NB4 (cell line): ENCODE data around the gene TM2D3.
A peak's percentile ranks its signal among the peaks of the same experiment; 100 is the strongest.

Experiments used
- DNase-seq: peaks from one replicate; pipeline ENCODE4 v3.0.0; 2010; ENCODE audit warnings: low read depth
- H3K4me3 ChIP-seq: one replicate; pipeline ENCODE4 v1.5.1; 2011; ENCODE audit warnings: mild to moderate bottlenecking, low read depth, low read length, moderate library complexity
- MAX ChIP-seq: IDR thresholded peaks from 2 replicates; pipeline ENCODE4 v1.6.1; 2011; ENCODE audit warnings: low read depth, low read length
- MYC ChIP-seq: IDR thresholded peaks from 2 replicates; pipeline ENCODE4 v1.6.1; 2011; ENCODE audit warnings: low read depth, low read length
- POLR2A ChIP-seq: IDR thresholded peaks from 2 replicates; pipeline ENCODE4 v1.6.1; 2011; ENCODE audit warnings: mild to moderate bottlenecking; ENCODE audit not compliant: insufficient read length; ENCODE audit errors: extremely low read depth
- TF ChIP-seq, protein P1 (sequence below): IDR thresholded peaks from one replicate; pipeline ENCODE4 v1.5.1; 2012; ENCODE audit warnings: low read depth, low read length

TM2D3 gene

DNA sequence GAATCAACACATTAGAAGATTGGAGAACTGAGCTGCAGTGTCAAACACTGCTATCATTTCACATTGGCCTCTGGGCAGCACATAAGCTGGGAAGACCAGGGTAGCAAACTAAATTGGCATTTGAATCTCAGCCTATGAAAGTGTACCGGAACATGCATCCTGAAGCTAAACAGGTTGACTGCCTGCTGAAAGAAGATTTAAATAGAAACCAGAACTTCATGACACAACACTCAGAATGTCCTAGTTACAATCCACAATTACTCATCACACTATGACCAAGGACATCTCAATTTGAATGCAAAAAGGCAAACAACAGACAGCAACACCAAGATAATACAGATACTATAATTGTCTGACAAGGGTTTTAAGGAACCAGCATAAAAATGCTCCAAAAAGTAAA, 26.2 kb downstream of the TM2D3 start:
- DNase-seq, result no peak
- TF ChIP-seq MAX, result no peak
- TF ChIP-seq MYC, result no peak
- no peak for TF ChIP-seq POLR2A
- TF ChIP-seq, protein P1, sequence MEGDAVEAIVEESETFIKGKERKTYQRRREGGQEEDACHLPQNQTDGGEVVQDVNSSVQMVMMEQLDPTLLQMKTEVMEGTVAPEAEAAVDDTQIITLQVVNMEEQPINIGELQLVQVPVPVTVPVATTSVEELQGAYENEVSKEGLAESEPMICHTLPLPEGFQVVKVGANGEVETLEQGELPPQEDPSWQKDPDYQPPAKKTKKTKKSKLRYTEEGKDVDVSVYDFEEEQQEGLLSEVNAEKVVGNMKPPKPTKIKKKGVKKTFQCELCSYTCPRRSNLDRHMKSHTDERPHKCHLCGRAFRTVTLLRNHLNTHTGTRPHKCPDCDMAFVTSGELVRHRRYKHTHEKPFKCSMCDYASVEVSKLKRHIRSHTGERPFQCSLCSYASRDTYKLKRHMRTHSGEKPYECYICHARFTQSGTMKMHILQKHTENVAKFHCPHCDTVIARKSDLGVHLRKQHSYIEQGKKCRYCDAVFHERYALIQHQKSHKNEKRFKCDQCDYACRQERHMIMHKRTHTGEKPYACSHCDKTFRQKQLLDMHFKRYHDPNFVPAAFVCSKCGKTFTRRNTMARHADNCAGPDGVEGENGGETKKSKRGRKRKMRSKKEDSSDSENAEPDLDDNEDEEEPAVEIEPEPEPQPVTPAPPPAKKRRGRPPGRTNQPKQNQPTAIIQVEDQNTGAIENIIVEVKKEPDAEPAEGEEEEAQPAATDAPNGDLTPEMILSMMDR, result no peak
- H3K4me3 ChIP-seq, result no peak overlapping the region

DNA sequence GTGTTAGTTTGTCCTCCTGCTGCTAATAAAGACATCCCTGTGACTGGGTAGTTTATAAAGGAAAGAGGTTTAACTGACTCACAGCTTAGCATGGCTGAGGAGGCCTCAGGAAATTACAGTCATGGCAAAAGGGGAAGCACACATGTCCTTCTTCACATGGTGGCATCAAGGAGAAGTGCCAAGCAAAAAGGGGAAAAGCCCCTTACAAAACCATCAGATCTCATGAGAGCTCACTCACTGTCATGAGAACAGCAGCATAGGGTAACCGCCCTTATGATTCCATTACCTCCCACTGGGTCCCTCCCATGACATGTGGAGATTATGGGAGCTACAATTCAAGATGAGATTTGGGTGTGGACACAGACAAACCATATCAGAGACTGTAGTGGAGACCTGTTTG, 27.0 kb downstream of the TM2D3 start:
- peak; percentile 73 for DNase-seq
- TF ChIP-seq MAX, result no peak
- TF ChIP-seq, protein P1, result no peak
- no peak for TF ChIP-seq POLR2A
- no peak for TF ChIP-seq MYC
- H3K4me3 ChIP-seq, result no peak overlapping the region

- TF ChIP-seq, protein P1, result no peak
- TF ChIP-seq MYC (no peak), POLR2A (no peak), MAX (no peak)
- no peak for DNase-seq
- H3K4me3 ChIP-seq, result no peak overlapping the region
Observed at GRCh38 chr15:101623367-101624304, 28.5 kb downstream of the TM2D3 start.

DNA sequence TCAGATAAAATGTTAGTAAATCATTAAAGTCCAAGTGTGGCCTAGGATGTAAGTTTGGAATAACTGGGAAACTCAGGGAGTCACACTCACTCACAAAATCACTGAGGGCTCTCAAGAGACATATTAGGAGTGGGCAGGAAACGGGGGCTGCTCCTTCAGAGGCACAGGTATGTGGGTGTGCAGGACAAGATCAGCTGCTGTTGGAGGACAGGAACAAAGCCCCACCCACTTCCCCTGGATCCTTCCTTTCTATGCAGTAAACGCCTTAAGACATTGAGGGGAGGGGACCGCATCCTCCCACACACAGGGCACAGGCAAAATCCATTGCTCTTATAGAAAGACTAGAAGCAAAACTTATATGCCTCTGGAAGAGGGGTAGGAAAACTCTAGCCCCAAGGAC, 30.2 kb downstream of the TM2D3 start:
- TF ChIP-seq MAX, result no peak
- no peak for TF ChIP-seq POLR2A
- no peak for TF ChIP-seq MYC
- TF ChIP-seq, protein P1, result no peak
- DNase-seq, result no peak

GRCh38 chr15:101620671-101621070, 31.5 kb downstream of the TM2D3 start:
- no peak for TF ChIP-seq MAX
- TF ChIP-seq, protein P1, result no peak
- TF ChIP-seq POLR2A, result no peak
- no peak for TF ChIP-seq MYC
- no peak for DNase-seq
- no peak overlapping the region for H3K4me3 ChIP-seq

More for the DNA sequence above, 30.2 kb downstream of the TM2D3 start:
- H3K4me3 ChIP-seq, result no peak overlapping the region
